Activated B cell treated with CpG ODN at 0.5 μM for 24 hours (primary cell): ENCODE results near the gene KDM3B. TPM values are rescaled to one million over a fixed set of nuclear protein-coding genes. Genes with fewer than 3 reads are reported as not detected.
"Not testable (repeated sequence)": the region's sequence is repeated elsewhere in the genome, so short reads cannot be mapped to it uniquely, and the experiment has no call there.

Source experiments
- ATAC-seq: fragments of 200-7000 bp; cut with Tn5 transposase; one replicate; pipeline ENCODE4 v1.10.0; 2021; ENCODE audit warnings: low read depth, mild to moderate bottlenecking, moderate library complexity
- CTCF ChIA-PET: fragments of 350-600 bp; sonication (Branson Sonifier 250); formaldehyde crosslinking; loops from one replicate; lab custom pipeline; 2021; ENCODE audit warnings: antibody characterized with exemption; lab: Charles Lee
- POLR2A ChIA-PET: fragments of 350-600 bp; sonication (Branson Sonifier 250); formaldehyde crosslinking; loops from one replicate; lab custom pipeline; 2021; ENCODE audit warnings: antibody characterized with exemption; lab: Charles Lee
- DNase-seq: peaks from one replicate; pipeline ENCODE4 v3.0.0; 2022
- H3K27ac Mint-ChIP-seq: one replicate; pipeline ENCODE4 v1.8.0; 2020; ENCODE audit warnings: mixed read lengths
- H3K27me3 Mint-ChIP-seq: one replicate; pipeline ENCODE4 v1.8.0; 2021; ENCODE audit warnings: mixed read lengths
- H3K36me3 Mint-ChIP-seq: one replicate; pipeline ENCODE4 v1.8.0; 2021; ENCODE audit warnings: low read depth, mixed read lengths
- H3K4me1 Mint-ChIP-seq: one replicate; pipeline ENCODE4 v1.8.0; 2021; ENCODE audit warnings: mixed read lengths
- H3K4me3 Mint-ChIP-seq: one replicate; pipeline ENCODE4 v1.8.0; 2020; ENCODE audit warnings: mild to moderate bottlenecking, mixed read lengths
- H3K9me3 Mint-ChIP-seq: one replicate; pipeline ENCODE4 v1.8.0; 2020; ENCODE audit warnings: mixed read lengths
- CTCF ChIP-seq: fragments of 200-600 bp; IDR thresholded peaks from one replicate; pipeline ENCODE4 v1.8.0; 2022; ENCODE audit warnings: antibody characterized with exemption, mild to moderate bottlenecking
- intact Hi-C: fragments of 100-400 bp; cut with micrococcal nuclease; formaldehyde crosslinking; loops from one replicate; pipeline ENCODE4 v1.15.1; 2024
- total RNA-seq: library from RNA; stranded (reverse); gene quantifications from 2 replicates; pipeline ENCODE4 v1.2.3, GENCODE V29; 2022

The KDM3B gene
- total RNA-seq, 1 donor from 2014 or later = 94.0 TPM

- ATAC-seq = no peak
- DNase-seq = no peak
- Mint-ChIP-seq H3K36me3 (no peaks in the 10 kb centered on the region), H3K4me3 (no peak overlapping the region), H3K9me3 (peaks cover 3% of the 10 kb centered on the region), H3K27ac (no peak overlapping the region), H3K27me3 (no peaks in the 10 kb centered on the region), H3K4me1 (no peaks in the 10 kb centered on the region)
- CTCF ChIA-PET = interaction anchor here (0.8 kb wide), 1 partner anchor 36 kb away, joined by 3 read pairs; the partner anchor contains the start of gene KDM3B
- TF ChIP-seq CTCF = no peak
- POLR2A ChIA-PET = interaction anchor here (0.6 kb wide), 1 partner anchor 83 kb away, joined by 4 read pairs; no protein-coding TSS in a partner anchor
- intact Hi-C loops = loop anchor here (10.0 kb wide), 1 partner anchor 72 kb away; no protein-coding TSS in a partner anchor
Measured at GRCh38 chr5:138316355-138316754, 36.1 kb upstream of the KDM3B start.

- H3K27me3 Mint-ChIP-seq, H3K9me3 Mint-ChIP-seq, ATAC-seq, H3K36me3 Mint-ChIP-seq, DNase-seq, CTCF ChIA-PET, POLR2A ChIA-PET, H3K27ac Mint-ChIP-seq, H3K4me1 Mint-ChIP-seq, H3K4me3 Mint-ChIP-seq: not testable (repeated sequence)
- intact Hi-C loops = loop anchor here (10.0 kb wide), 1 partner anchor 73 kb away; no protein-coding TSS in a partner anchor
Measured at GRCh38 chr5:138318211-138318610, 34.3 kb upstream of the KDM3B start.

- Mint-ChIP-seq H3K4me1 (peaks cover 15% of the 10 kb centered on the region), H3K27ac (no peak overlapping the region), H3K36me3 (peaks cover 4% of the 10 kb centered on the region), H3K9me3 (no peaks in the 10 kb centered on the region), H3K4me3 (peak overlapping the region; percentile 92), H3K27me3 (no peaks in the 10 kb centered on the region)
- no peak for ATAC-seq
- no peak for TF ChIP-seq CTCF
- CTCF ChIA-PET = interaction anchor here (1.6 kb wide), 1 partner anchor 21 kb away, joined by 10 read pairs; the partner anchor contains the start of gene KDM3B
- intact Hi-C loops = loop anchor here (1.0 to 10.0 kb wide), 3 partner anchors 21 to 446 kb away; partner anchors contain the start of genes BRD8, KDM3B and PKD2L2
- DNase-seq = no peak
- POLR2A ChIA-PET = interaction anchor here (1.2 to 13.1 kb wide), 3 partner anchors 20 to 212 kb away, joined by 6 to 322 read pairs (median 15); partner anchors contain the start of genes CDC23, ETF1 and KDM3B
Measured at GRCh38 chr5:138330813-138331448, 21.6 kb upstream of the KDM3B start.

GRCh38 chr5:138331449-138332368 is 20.8 kb upstream of the KDM3B start, which contains the start of gene CDC25C:
Gene CDC25C (minus strand): TSS chr5:138331804. CDS start chr5:138331180, 624 bp downstream.
- intact Hi-C loops = loop anchor here (1.0 to 10.0 kb wide), 3 partner anchors 21 to 447 kb away; partner anchors contain the start of genes BRD8, KDM3B and PKD2L2
- Mint-ChIP-seq H3K4me1 (peaks cover 15% of the 10 kb centered on the region), H3K27me3 (no peaks in the 10 kb centered on the region), H3K27ac (peak within 1 kb of the TSS; percentile 78), H3K36me3 (peaks cover 4% of the 10 kb centered on the region), H3K9me3 (no peaks in the 10 kb centered on the region), H3K4me3 (peak within 1 kb of the TSS; percentile 92)
- DNase-seq (peak; percentile 83), ATAC-seq (peak; percentile 100)
- TF ChIP-seq CTCF = no peak
- ChIA-PET CTCF (interaction anchor here (1.6 kb wide), 1 partner anchor 20 kb away, joined by 10 read pairs; the partner anchor contains the start of gene KDM3B), POLR2A (interaction anchor here (0.6 to 13.1 kb wide), 5 partner anchors 19 to 212 kb away, joined by 3 to 322 read pairs (median 6); partner anchors contain the start of genes CDC23, ETF1 and KDM3B)

- CTCF ChIA-PET = interaction anchor here (1.2 to 1.3 kb wide), 2 partner anchors 17 to 18 kb away, joined by 4 read pairs; partner anchors contain the start of gene KDM3B
- no peaks in the 10 kb centered on the region for H3K27me3 Mint-ChIP-seq
- intact Hi-C loops = loop anchor here (5.0 to 10.0 kb wide), 2 partner anchors 450 to 862 kb away; partner anchors contain the start of genes PKD2L2 and SIL1
- no peak overlapping the region for H3K4me3 Mint-ChIP-seq
- POLR2A ChIA-PET = interaction anchor here (0.6 to 13.1 kb wide), 2 partner anchors 16 to 213 kb away, joined by 3 to 322 read pairs; partner anchors contain the start of gene KDM3B
- H3K9me3 Mint-ChIP-seq = no peaks in the 10 kb centered on the region
- H3K4me1 Mint-ChIP-seq = peaks cover 37% of the 10 kb centered on the region
- ATAC-seq (no peak), DNase-seq (no peak)
- no peak for TF ChIP-seq CTCF
- no peak overlapping the region for H3K27ac Mint-ChIP-seq
- peaks cover 9% of the 10 kb centered on the region for H3K36me3 Mint-ChIP-seq
Measured at GRCh38 chr5:138334867-138335447, 17.5 kb upstream of the KDM3B start.
